GM21737 (cell line): ENCODE measurements around the gene SLC35F1.
"Not testable (repeated sequence)": the region's sequence is repeated elsewhere in the genome, so short reads cannot be mapped to it uniquely, and the experiment has no call there.

ENCODE experiments used
- ATAC-seq: cut with Tn5 transposase; IDR thresholded peaks from one replicate; pipeline ENCODE4 v1.9.1; 2021; ENCODE audit warnings: mild to moderate bottlenecking, moderate library complexity; ENCODE audit not compliant: unreplicated experiment

The SLC35F1 gene

DNA sequence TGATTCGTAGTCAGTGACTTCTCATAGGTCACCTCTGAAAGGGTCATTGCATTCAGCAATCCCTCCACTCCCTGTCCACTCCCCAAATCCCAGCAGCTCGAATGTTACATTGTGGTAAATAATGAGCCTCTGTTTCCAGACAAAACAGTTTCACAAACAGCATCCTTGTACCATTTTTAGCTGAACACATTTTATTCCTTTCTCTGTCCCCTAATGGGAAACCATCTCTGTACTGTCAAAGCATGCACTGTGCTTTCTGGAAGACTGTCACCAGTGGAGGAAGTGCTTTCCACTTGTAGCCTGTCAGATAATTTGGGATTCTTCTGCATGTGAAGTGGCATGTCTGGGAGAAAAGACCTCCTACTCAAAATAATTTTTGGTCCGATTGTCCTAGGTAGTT is 82.0 kb downstream of the SLC35F1 start:
- ATAC-seq, result no peak

DNA sequence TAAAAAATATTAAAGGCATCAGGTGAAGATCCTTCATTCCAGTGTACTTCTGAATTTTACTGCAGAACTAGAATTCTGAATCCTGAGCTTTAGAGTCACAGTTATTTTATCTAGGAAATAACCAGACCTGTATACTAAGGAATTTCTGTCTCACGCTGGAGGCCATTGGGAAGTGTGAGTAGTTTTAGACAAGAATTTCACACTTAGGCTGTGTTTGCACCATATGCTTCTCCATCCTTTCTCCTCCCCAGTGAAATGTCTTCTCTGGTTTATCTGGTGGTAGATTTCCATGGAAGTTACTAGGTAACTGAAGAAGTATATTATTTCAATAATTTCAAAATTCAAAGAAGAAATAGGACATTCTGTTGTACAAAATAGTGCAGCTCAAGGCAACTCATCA is 83.1 kb downstream of the SLC35F1 start:
- ATAC-seq, result no peak

DNA sequence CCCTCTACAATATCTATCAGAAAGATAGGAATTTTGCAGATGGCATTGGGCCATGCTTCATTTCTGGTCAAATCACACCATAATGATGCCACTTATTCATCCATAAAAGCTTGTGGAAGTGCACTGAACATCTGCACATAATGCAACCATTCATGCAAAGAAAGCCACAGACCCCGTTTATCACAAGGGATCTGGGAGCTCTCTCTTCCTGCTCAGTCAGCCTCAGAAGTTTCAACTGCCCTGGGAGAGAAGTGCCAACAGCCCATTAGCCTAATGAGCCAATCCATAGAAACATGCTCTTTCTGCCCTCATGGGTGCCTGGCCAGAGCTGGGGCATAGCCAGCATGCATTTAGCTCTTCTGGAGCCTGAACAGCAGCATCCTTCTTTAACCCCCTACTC is 85.8 kb downstream of the SLC35F1 start:
- ATAC-seq, result no peak

DNA sequence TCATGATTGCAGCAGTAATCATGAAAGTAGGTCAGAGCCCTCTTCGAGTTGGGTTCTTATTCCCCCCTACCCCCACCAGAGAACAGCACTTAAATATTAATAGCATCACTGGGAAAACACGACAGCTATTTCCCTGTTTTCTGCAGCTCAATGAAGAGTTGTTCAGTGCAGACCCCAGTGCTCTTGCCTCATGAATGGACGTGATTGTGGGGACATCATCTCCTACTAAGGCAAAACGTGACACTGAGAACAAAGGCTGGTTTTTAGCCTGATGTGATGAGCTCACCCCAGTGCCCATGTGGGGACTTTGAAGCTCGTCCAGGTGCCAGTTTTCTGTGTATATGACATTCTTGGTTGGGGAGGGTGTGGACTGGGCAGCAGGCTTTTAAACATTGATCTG is 105.9 kb downstream of the SLC35F1 start:
- ATAC-seq, result no peak

DNA sequence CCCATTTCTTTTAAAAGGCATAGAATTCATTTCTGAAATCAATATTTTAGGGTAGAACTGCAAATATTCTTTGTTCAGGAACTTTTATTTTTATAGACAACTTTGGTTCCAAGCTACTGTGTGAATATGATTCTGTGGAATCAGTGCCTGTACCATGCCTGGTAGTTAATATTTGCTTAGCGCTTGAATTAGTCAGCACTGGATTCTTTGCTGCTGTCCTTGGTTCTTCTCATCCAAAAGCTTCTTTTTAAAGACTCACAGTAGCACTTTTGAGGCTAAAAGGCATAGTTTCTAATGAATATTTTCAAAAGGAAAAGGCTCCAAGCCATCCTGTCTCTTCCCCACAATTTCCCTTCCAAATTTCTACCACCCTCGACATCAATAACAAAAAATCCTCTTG is 109.5 kb downstream of the SLC35F1 start:
- no peak for ATAC-seq

DNA sequence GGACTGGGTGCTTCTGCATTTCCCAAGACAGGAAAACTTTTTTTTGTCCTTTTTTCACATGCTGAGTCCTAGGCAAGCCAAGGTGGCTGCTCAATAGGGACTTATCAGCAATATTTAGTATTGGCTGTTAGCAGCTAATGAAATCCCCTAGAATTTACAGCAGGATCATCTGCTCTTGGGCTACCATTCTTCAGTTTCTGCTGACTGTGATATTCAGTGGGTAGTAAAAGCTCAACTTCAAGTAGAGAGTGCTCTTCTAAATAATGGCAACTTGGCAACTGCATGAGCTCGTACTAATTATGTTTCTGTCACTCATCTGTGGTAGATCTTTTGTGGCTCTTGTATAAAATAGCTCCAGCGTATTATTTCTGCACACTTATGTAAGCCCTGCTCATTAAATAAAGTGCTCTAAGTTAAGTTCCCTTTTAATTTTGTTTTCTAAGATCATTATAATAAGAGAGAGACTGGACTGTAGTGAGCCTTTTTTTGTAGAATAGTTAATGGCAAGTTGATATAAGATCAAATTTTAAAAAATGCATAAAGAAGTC is 110.3 kb downstream of the SLC35F1 start:
- no peak for ATAC-seq

DNA sequence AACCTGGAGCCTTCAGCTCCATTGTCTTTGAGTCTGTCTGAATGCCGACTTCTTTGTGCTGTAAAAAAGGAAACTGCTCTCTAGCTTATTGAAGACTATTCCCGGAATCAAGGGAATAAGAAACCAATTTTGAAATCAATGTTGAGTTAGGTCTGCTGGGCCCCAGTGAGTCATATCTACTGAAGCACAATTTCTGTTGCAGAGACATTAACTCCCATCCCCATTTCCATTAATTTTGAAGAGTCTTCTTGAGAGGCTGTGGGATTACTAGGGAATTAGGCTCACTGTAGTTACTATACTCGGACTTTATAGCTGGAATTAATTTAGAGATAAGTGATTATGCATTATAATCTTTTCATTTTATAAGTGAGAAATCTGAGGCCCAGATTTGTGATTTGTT is 116.7 kb downstream of the SLC35F1 start:
- no peak for ATAC-seq

DNA sequence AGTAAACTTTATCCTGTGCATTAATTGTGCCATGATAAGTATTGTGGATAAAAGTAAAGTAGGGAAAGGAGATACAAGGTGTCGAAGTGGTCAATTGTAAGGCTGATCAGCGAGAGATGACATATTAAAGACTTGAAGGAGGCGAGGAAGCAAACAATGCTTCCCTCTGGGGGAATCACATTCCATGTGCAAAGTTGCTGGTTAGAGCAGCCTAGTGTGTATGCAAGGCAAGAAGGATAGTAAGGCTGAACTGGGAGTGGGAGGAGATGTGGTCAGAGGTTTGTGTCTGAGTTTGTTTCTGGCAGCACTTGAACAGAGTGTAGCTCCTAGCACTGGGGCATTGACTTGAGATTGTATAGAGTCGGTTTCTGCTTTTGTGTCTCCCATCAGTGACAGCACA is 122.9 kb downstream of the SLC35F1 start:
- no peak for ATAC-seq

DNA sequence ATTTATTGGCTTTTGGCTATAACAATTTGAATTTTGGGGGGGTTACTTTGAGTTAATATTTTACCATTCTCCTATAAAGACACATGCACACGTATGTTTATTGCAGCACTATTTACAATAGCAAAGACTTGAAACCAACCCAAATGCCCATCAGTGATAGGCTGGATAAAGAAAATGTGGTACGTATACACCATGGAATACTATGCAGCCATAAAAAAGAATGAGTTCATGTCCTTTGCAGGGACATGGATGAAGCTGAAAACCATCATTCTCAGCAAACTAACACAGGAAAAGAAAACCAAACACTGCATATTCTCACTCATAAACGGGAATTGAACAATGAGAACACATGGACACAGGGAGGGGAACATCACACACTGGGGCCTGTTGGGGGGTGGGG is 130.4 kb downstream of the SLC35F1 start:
- ATAC-seq, result not testable (repeated sequence)

DNA sequence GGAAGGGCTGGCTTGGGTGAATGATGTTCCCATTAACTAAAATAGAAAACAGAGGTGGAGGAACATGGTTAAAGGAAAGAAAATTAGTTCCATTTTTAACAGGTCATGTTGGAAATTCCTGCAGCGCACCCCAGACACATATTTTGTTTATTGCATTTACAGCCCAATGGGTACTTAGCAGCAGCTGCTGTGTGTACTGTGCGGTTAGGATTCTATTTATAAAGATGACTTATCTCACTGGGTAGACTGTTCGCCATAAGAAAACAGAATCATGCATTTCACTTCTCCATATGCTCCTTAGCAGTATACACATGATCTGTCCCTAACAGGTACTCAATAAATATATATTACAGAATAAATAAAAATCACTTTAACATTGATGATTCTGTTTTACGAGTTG is 135.8 kb downstream of the SLC35F1 start:
- no peak for ATAC-seq

DNA sequence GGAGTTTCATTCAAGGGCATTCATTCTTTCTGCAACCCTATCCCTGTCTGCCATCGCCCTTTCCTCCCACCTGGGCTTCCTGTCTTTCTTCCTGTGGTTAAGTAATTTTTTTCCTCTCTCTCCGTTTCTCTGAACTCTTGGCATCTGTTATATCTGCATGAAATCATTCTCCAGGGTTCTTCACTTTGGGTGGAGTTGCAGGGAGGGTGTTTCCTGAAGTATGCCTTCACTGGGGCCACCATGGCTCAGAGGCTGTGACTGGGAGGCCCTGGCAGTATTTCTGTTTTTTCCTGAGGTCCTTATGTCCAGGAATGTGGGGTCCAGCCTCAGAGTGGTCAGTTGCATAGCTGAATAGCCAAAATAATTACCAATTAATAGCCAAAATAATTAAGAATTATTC is 137.2 kb downstream of the SLC35F1 start:
- no peak for ATAC-seq

DNA sequence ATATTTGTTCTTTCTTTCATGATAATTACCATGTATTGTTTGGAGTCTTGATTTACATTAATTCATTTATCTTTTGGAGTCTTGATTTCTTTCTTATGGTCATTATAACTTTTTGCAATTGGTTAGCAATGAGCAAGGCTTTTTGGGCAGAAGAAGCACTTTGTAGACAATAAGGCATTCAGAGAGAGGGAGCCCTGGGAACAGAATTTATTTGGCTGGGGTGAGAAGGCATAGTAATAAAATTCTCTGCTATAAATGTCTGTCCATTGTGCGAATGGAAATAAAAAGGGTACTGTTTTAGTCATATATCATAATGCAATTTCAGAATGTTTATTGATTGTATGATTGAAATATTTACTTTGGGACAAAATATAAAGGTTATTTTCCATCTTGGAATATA is 147.0 kb downstream of the SLC35F1 start:
- no peak for ATAC-seq

DNA sequence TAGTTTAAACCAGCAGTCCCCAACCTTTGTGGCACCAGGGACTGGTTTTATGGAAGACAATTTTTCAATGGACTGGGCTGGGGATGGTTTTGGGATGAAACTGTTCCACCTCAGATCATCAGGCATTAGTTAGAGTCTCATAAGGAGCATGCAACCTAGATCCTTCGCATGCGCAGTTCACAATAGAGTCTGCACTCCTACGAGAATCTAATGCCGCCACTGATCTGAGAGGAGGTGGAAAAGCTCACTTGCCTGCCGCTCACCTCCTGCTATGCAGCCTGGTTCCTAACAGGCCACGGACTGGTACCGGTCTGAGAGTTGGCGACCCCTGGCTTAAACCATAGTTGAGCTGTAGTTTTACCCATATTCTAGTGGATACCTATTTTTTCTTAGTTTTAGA is 154.6 kb downstream of the SLC35F1 start:
- no peak for ATAC-seq

DNA sequence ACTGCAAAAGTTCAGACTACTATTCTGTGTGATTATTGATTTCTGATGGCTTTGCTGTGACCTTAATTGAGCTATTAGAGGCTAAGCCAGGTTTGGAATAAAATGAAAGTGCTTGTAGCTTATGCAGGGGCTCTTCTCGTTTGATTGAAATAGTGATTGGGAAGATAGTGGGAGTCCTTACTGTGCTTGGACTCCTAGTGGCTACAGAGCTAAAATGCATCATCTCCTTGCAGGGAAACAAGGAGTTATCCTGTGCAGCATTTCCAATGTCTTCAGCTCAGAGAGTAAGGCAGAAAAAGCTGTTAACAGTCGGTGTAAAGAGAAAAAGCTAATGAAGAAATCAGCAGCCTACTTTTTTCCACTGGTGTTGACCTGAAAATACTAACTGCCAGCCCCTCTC is 173.5 kb downstream of the SLC35F1 start:
- no peak for ATAC-seq

DNA sequence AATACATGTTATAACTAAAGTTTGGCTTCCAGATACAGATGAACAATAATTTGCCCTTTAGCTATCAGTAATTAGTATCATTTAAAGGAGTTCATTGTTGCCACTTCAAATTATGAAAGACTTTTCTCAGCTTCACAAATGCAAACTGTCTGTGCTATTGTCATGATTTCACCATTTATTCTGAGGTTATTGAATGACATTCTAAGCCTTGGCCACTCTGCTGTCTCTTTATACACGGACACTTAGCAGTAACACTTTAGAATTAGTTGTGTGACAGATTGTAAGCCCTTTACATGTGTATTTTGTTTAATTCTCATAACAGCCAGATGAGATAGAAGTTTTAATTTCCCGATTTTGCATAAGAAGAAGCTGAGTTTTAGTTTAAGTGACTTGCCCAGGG is 176.6 kb downstream of the SLC35F1 start:
- no peak for ATAC-seq

DNA sequence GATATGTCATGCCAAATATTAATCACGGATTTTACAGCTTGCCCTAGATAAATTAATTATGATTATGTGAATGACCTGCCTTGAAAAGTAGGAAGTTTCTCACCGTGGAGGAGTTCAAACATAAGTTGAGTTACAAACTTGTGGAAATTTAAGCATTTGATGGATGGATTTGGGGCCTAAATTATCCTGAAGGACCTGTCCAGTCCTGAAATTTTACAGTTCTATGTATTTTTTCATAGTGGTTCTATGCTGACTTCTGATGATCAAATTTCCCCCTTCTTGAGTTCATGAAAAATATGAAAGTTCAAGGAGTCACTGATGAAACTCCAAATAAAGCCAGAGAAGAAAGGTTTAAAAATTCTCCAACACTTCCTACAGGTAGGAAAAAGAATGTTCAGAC is 178.6 kb downstream of the SLC35F1 start:
- ATAC-seq, result no peak

DNA sequence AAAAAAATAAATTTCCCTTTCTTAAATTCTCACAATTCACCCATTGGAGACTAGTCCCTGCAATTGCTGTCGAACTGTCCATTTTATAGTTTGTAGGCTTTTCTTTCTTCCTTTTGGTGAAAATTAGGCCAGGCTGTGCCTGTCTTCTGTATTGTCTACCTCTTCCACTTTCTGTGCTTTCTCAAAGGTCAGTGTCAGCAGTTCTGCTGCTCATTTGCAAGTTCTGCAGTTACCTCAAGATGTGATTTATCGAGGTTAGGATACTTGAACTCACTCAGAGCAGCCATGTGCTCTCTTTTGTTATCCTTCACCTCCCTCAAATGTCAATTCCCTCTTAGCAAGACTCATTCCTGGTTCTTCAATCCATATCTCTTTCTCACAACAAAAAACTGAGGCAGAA is 179.1 kb downstream of the SLC35F1 start:
- no peak for ATAC-seq

DNA sequence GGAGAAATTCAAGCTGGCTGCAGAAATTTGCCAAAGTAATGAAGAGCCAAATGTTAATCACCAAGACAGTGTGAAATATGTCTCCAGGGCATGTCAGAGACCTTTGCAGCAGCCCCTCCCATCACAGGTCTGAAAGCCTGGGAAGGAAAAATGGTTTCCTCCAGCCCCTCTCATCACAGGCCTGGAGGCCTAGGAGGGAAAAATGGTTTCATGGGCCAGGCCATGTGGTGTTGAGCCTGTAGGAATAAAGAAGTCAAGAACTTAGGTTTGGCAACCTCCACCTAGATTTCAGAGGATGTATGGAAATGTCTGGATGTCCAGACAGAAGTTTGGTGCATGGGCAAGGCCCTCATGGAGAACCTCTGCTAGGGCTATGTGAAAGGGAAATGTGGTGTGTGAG is 185.0 kb downstream of the SLC35F1 start:
- no peak for ATAC-seq

DNA sequence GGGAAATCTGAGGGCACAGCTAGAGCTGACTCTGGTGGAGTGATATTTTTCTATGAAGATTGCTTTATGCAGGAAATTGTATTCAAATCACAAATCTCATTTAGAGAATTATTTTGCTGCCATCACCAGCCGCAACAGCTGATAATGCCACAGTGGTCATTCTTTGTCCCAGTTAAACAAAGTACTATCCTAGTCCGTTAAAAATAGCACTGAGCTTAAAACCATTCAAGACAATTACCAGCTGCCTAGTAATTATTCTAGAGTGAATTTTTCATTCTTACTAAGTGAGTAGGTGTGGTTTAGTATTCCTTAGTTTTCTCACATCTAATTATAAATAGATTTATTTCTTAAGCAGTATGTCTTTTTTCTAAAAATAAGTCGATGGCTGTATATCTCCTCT is 190.5 kb downstream of the SLC35F1 start:
- ATAC-seq, result no peak

DNA sequence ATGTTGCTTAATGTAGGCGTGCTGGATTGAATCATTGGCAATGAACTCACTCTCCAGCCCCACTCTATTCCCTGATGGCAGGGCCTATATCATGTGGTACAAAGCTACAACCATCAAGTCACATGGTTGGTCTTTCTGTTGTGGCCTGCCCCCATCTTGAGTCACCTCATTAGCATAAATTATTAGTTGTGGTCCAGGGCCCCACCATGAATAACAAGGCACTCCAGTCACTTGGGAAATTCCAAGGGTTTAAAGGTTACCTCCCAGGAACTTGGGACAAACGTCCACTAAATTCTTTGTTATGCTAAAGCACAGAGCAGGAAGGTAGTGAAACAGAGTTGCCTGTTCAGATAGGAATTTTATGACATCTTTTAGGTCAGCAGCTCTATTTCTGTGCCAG is 193.7 kb downstream of the SLC35F1 start:
- ATAC-seq, result no peak

DNA sequence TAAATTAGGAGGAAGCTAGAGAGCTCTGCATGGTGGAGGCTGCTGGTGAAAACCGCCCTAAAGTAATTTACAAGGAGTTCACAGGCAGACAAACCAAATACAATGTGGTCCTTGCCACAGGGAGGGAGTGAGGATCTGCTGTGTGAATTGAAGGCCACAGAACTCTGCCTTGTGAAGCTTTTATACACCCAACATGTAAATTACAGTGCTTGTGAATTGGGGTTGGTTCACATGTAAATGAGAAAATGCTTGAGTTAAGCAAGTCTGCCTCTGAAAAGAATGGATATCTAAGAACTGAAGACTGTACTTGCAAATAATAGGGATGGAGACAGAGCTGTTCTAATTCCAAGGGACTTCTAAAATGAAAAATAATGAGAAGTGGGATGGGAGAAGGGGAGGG is 194.2 kb downstream of the SLC35F1 start:
- ATAC-seq, result no peak

DNA sequence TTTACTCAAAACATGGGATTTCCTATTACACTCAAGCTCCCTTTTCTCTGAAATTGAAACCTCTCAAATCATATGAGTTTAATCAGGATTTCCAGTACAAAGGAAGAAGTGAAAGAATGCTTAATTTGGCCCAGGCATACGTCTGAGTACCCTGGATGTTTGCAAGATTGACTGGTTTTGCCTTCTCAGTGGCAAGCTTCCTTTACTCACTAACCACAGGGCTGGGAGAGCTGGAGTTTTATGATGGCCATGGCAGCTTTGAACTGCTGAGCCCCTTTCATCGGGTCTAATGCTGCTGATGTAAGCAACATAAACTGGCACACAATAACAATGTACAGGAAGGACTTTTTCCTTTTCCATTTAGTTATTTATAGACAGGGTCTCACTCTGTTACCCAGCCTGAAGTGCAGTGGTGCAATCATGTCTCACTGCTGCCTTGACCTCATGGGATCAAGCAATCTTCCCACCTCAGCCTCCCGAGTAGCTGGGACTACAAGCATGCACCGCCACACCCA is 194.8 kb downstream of the SLC35F1 start:
- no peak for ATAC-seq

DNA sequence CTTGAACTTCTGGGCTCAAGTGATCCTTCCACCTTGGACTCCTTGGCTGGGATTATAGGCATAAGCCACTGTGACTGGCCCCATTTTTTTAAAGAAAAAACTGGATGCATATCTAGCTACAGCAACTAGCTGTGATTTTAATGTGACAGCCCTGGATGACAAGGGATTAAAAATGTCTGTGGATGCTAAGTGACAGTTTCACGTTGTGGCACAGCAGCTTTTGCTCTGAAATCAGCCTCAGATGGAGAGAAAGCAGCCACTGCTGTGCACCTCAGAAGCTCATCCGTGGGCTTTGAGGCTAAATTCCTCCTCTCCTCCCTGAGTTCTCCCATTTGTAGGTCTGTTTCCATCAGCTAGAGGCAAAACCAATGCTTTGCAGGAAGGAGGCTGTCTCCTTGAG is 195.3 kb downstream of the SLC35F1 start:
- no peak for ATAC-seq
